ENCODE results near the gene ULK1. TPM values are rescaled to one million over a fixed set of nuclear protein-coding genes. Genes with fewer than 3 reads are reported as not detected.
"Not testable (repeated sequence)": the region's sequence is repeated elsewhere in the genome, so short reads cannot be mapped to it uniquely, and the experiment has no call there.

Gene ULK1
- total RNA-seq, 1 donor from 2014 or later = 56.1 TPM

GRCh38 chr12:131947482-131948027 lies 53.1 kb downstream of the ULK1 start:
- H3K27me3 Mint-ChIP-seq (ENCODE audit: low read depth) = no peaks in the 10 kb centered on the region
- H3K9me3 Mint-ChIP-seq (ENCODE audit: low read depth) = no peaks in the 10 kb centered on the region
- peaks cover 6% of the 10 kb centered on the region for H3K36me3 Mint-ChIP-seq (ENCODE audit: low read depth)
- no peak overlapping the region for H3K4me3 Mint-ChIP-seq (ENCODE audit: unreplicated experiment)
- TF ChIP-seq CTCF (IDR thresholded peaks at IDR 0.05) = no peak
- H3K4me1 Mint-ChIP-seq (ENCODE audit: low read depth) = peaks cover 14% of the 10 kb centered on the region
- no peak for DNase-seq (ENCODE audit: low spot score)
- peak overlapping the region; percentile 61 for H3K27ac Mint-ChIP-seq (ENCODE audit: unreplicated experiment)

GRCh38 chr12:131948166-131948712 lies 53.8 kb downstream of the ULK1 start:
- Mint-ChIP-seq H3K27me3 (ENCODE audit: low read depth) (no peaks in the 10 kb centered on the region), H3K27ac (ENCODE audit: unreplicated experiment) (peak overlapping the region; percentile 61), H3K4me1 (ENCODE audit: low read depth) (peaks cover 19% of the 10 kb centered on the region), H3K9me3 (ENCODE audit: low read depth) (no peaks in the 10 kb centered on the region), H3K36me3 (ENCODE audit: low read depth) (peaks cover 6% of the 10 kb centered on the region), H3K4me3 (ENCODE audit: unreplicated experiment) (peak overlapping the region; percentile 6)
- no peak for TF ChIP-seq CTCF (IDR thresholded peaks at IDR 0.05)
- no peak for DNase-seq (ENCODE audit: low spot score)

GRCh38 chr12:131948713-131949430 lies 54.5 kb downstream of the ULK1 start:
- peak overlapping the region; percentile 68 for H3K4me3 Mint-ChIP-seq (ENCODE audit: unreplicated experiment)
- not testable (repeated sequence) for H3K36me3 Mint-ChIP-seq (ENCODE audit: low read depth); DNase-seq (ENCODE audit: low spot score); H3K9me3 Mint-ChIP-seq (ENCODE audit: low read depth); H3K27me3 Mint-ChIP-seq (ENCODE audit: low read depth)
- H3K4me1 Mint-ChIP-seq (ENCODE audit: low read depth) = peaks cover 19% of the 10 kb centered on the region
- peak overlapping the region; percentile 32 for H3K27ac Mint-ChIP-seq (ENCODE audit: unreplicated experiment)

GRCh38 chr12:131949431-131950181 lies 55.2 kb downstream of the ULK1 start, which contains the start of gene EP400:
EP400 (plus strand) TSS chr12:131949942; CDS start chr12:131960620, 10,678 bp downstream.
- Mint-ChIP-seq H3K4me3 (ENCODE audit: unreplicated experiment) (peak within 1 kb of the TSS; percentile 88), H3K9me3 (ENCODE audit: low read depth) (no peaks in the 10 kb centered on the region), H3K4me1 (ENCODE audit: low read depth) (peaks cover 19% of the 10 kb centered on the region), H3K27me3 (ENCODE audit: low read depth) (no peaks in the 10 kb centered on the region), H3K27ac (ENCODE audit: unreplicated experiment) (peak within 1 kb of the TSS; percentile 92), H3K36me3 (ENCODE audit: low read depth) (peaks cover 2% of the 10 kb centered on the region)
- peak; percentile 76 for TF ChIP-seq CTCF (IDR thresholded peaks at IDR 0.05)
- peak; percentile 97 for DNase-seq (ENCODE audit: low spot score)

- Mint-ChIP-seq H3K27me3 (ENCODE audit: low read depth) (no peaks in the 10 kb centered on the region), H3K36me3 (ENCODE audit: low read depth) (no peaks in the 10 kb centered on the region), H3K4me3 (ENCODE audit: unreplicated experiment) (peak overlapping the region; percentile 88), H3K4me1 (ENCODE audit: low read depth) (peaks cover 19% of the 10 kb centered on the region), H3K9me3 (ENCODE audit: low read depth) (no peaks in the 10 kb centered on the region), H3K27ac (ENCODE audit: unreplicated experiment) (peak overlapping the region; percentile 92)
- no peak for DNase-seq (ENCODE audit: low spot score)
- no peak for TF ChIP-seq CTCF (IDR thresholded peaks at IDR 0.05)
Observed at GRCh38 chr12:131950182-131950913, 55.9 kb downstream of the ULK1 start.

GRCh38 chr12:131953810-131954209 lies 59.4 kb downstream of the ULK1 start:
- H3K27me3 Mint-ChIP-seq (ENCODE audit: low read depth); H3K36me3 Mint-ChIP-seq (ENCODE audit: low read depth): not testable (repeated sequence)

GRCh38 chr12:131954460-131954859 lies 60.0 kb downstream of the ULK1 start:
- DNase-seq (ENCODE audit: low spot score); H3K36me3 Mint-ChIP-seq (ENCODE audit: low read depth); H3K9me3 Mint-ChIP-seq (ENCODE audit: low read depth); H3K4me3 Mint-ChIP-seq (ENCODE audit: unreplicated experiment); H3K27me3 Mint-ChIP-seq (ENCODE audit: low read depth): not testable (repeated sequence)
- peak overlapping the region; percentile 22 for H3K27ac Mint-ChIP-seq (ENCODE audit: unreplicated experiment)
- H3K4me1 Mint-ChIP-seq (ENCODE audit: low read depth) = peaks cover 37% of the 10 kb centered on the region

More at GRCh38 chr12:131953810-131954209, 59.4 kb downstream of the ULK1 start:
- not testable (repeated sequence) for H3K27ac Mint-ChIP-seq (ENCODE audit: unreplicated experiment); H3K4me3 Mint-ChIP-seq (ENCODE audit: unreplicated experiment); H3K9me3 Mint-ChIP-seq (ENCODE audit: low read depth); DNase-seq (ENCODE audit: low spot score)
- peaks cover 32% of the 10 kb centered on the region for H3K4me1 Mint-ChIP-seq (ENCODE audit: low read depth)
